GM12872 (cell line): ENCODE data around the gene TRAPPC3.

Experiments used
- CTCF ChIP-seq: IDR thresholded peaks from 3 replicates; pipeline ENCODE4 v1.5.1; 2011; ENCODE audit warnings: low read depth, mild to moderate bottlenecking, low read length, moderate library complexity; ENCODE audit not compliant: insufficient read depth

The TRAPPC3 gene

GRCh38 chr1:36151845-36152203 lies 2.5 kb upstream of the TRAPPC3 start:
- no peak for TF ChIP-seq CTCF

GRCh38 chr1:36151134-36151844 lies 2.0 kb upstream of the TRAPPC3 start:
- no peak for TF ChIP-seq CTCF

- no peak for TF ChIP-seq CTCF
These were observed 1.2 kb upstream of the TRAPPC3 start for GRCh38 chr1:36150296-36151133.

- TF ChIP-seq CTCF, result no peak
These were observed 648 bp upstream of the TRAPPC3 start for GRCh38 chr1:36149973-36150295.

- no peak for TF ChIP-seq CTCF
These were observed 457 bp downstream of the TRAPPC3 start for GRCh38 chr1:36148821-36149236.

GRCh38 chr1:36144413-36144812 lies 4.9 kb downstream of the TRAPPC3 start:
- TF ChIP-seq CTCF, result no peak

- no peak for TF ChIP-seq CTCF
These were observed 5.9 kb downstream of the TRAPPC3 start for GRCh38 chr1:36143424-36143823.
